Right kidney (tissue), 1 donor: Measurements from ENCODE around the gene ZFAND3.

Source experiments
- DNase-seq: peaks from one replicate; pipeline ENCODE4 v3.0.0-alpha.2; 2016

The ZFAND3 gene

DNA sequence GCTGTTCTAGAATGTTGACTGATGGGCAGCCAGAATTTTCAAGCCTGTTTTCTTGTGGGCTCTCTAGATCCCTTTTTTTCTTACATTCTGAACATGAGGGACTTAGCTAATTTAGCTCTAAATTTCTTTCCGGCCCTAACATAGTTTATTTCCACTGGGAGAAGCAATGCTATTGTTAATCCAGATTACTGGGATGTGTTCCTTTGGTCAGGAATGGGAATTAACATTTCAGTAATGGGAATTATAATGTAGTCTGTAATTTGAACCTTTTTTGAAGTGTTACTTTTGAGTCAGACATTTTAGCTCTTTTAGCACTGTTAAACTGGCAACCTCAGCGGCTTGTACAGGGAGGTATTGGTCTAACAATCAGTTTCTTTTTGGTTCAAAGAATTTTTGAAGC, 7.5 kb downstream of the ZFAND3 start:
- no peak for DNase-seq

DNA sequence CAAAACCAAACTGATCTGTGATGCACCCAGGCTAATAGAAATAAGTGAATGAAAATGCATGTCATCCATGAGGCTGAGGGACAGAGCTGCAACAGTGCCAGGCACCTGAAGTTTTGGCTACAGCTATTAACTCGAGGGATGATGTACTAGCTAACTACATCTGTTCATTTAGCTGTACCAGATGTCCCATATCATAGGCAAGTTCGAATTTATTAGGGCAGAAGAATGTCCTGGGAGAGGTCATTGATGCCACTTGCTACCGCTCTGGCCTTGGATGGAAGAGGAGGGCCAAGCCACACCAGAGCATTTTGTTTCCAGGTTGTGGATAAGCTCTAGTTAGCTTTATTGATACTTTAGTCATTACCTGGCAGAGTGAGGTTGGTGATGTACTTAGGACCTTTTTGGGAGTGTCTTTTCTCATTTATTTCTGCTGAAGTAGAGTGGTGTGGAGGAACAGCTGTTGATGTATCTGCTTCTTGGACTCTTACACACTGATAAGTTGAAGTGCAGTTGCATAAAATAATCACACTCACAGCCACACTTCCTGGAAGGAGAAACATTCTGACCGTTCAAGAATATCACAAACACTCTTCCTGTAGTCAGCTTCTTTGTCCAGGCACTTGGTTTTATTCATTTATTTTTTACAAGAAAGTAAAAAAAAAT, 8.2 kb downstream of the ZFAND3 start:
- DNase-seq, result no peak

DNA sequence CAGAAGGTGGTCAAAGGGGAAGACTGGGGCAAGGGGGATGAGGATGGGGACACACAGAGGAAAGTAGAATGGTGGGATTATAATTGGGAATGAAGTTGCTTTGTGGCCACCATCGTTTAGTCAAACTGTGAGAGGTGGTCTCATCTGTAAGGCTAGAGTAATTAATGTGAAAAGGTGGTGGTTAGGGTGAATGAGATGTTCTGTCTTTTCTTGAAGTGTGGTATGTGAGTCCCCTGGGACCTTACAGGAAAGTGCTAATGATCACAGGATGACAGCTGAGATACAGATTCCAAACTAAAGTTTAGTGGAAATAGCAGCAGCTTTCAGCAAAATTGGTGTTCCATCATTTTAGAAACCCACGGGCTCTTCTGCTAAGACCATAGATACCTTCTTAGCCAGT, 10.7 kb downstream of the ZFAND3 start:
- no peak for DNase-seq

DNA sequence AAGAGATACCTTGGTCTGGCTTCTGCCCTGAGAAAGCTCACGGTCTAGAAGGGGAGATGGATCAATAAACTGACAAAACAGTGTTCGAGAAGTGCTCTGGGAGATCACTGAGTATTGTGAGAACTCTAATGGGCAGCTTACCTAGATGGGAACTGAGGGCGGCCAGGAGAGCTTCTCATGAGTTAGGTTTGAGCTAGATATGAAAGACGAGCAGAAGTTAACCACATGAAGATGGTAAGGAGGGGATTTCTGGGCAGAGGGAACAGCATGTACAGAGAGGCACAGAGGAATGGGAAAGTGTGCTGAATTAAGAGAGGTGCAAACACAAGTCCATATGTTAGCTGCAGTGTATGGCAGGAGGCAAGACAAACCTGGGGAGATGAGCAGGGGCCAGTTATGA, 11.9 kb downstream of the ZFAND3 start:
- DNase-seq, result no peak

DNA sequence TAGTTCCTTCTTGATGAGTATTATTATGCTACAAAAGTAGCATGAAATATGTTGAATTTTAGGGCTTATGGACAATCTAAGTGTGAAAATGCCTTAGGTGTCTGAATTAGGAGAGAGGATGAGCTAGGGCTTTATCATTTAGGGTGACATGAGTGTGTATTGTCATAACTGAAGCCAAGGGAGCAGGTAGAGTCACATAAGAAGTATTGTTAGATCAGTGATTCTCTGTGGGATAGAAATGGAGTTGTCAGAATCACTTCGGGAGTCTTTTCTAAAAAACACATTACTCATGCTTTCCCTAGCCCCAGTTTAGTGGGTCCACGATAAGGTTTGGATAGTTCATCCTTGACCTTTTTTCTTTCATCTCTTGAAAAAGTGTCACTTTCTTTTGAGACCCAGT, 16.4 kb downstream of the ZFAND3 start:
- DNase-seq, result no peak

DNA sequence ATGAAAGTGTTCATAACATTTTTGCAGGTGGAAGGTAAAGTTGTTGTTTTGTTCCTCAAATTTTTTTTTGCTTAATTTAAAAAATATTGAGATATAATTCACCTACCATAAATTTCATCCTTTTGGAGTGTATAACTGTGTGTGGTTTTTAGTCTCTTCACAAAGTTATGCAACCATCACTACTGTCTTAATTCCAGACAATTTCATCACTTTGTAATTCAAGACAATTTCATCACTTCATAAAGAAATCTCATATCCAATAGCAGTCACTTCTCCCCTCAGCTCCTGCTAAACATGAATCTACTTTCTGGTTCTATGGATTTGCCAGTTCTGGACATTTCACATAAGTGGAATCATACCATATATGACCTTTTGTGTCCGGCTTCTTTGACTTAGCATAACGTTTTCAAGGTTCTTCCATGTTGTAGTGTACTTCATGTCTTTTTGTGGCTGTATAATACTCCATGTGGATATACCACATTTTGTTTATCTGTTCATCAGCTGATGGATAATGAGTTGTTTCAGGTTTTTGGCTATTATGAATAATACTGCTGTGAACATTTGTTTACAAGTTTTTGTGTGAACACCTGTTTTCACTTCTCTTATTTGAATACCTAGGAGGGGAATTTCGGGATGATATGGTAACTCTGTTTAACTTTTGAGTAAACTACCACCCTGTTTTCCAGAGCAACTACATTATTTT, 18.8 kb downstream of the ZFAND3 start:
- no peak for DNase-seq

DNA sequence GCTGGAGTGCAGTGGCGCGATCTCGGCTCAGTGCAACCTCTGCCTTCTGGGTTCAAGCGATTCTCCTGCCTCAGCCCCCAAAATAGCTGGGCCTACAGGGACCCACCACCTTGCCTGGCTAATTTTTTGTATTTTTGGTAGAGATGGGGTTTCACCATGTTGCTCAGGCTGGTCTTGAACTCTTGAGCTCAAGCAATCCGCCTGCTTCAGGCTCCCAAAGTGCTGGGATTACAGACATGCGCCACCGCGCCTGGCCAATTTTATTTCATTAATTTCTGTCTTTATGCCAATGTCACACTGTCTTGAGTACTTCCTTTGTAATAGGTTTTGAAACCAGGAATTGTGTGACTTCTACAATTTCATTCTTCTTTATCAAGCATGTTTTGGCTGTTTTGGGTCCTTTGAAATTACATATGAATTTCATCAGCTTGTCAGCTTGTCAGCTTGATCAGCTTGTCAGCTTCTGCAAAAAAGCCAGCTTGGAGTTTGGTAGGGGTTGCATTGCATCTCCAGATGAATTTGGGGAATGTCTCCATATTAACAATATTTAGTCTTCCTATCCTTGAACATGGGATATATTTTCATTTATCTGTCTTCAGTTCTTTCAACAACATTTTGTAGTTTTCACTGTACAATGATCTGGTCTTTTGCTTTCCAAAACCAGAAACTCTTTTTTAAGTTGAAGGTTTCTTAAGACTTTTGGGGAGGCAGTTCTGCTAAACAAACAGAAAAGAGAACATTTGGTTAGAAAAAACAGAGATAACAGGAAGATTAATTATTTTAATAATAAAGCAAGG, 20.8 kb downstream of the ZFAND3 start:
- DNase-seq, result no peak

DNA sequence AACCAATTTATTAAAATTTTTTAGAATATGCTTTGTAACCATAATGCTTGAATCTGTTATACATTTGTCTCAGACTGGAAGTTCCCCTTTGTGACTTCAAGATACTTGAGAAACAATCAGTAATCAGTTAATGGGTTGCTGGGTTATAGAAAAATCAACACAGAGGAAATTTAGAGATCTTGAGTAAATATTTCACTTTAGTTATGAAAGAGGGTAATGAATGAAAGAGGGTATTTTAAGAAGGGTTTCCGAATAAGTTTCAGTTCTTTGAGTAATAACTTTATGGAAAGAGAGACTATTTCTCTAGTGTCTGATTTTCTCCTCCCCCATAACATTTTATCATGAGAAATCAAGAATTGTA, 21.4 kb downstream of the ZFAND3 start:
- no peak for DNase-seq

DNA sequence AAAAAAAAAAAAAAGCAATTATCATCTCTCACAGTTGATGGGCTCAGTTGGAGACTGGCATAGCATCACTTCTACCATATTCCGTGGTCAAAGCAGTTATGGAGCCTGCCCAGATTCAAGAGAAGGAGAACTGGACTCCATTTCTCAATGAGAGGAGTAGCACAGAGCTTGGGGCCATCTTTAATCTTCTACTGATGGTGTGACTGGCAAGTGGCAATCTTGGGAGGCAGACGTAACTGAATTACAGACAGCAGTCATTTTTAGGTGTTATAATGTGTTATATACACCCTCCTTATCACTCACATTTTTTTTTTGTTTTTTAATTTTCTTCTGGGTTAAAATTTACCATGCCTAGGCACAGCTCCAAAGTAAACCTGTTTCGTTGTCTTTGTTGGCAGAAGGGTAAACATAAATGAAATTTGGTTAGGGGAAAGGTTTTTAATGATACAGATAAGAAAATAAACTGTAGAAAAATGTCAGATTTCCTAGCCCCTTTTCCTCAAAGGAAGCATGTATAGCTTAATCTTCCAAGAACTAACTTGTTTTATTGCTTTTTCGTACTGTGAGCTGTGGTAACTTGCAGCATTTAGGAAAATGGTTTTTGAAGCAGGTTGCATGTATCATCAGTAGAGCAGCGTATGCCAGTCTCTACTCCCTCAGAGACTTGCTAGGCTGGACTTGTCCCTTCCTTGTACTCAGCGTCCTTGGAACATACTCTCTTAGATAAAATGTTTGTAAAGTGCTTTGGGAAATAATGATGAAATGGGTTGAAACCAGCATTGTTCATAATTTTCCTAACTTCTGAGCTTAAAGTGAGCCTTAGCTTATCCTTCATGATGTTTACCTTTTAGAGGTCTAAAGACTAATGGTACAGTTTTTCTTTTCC, 25.7 kb downstream of the ZFAND3 start:
- DNase-seq, result no peak

DNA sequence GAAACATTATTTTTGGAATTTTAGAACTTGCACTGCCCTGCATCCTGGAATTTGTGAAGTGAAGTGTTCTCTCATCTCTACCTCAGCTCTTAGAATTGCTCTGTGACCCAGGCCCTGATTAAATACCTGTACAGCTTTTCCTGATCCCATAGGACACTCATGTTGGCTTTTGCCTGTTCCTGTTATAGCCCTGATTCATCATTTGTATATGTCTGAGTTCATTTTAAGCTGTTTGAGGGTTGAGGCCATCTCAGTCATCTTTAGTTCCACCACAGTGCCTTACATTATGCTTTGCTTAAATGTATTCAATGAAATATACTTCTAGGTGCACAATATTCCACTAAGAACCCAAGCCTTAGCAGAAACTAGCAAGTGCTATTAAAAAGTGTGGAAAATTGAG, 26.4 kb downstream of the ZFAND3 start:
- DNase-seq, result no peak

DNA sequence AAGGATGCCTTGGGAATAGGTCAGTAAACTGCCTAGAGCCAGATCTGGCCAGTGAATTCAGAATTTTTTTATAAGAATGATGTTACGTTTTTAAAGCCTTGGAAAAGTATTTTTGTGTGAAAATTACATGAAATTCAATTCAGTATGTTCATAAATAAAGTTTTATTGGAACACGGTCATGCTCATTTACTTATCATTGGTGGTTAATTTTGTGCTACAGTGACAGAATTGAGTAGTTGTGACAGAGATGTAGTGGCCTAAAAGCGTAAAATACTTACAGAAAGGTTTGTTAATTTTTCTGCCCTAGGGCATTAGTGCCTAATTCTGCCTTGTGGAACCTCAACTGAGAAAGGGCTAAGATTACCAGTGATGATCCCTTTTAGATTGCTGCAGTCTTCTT, 28.2 kb downstream of the ZFAND3 start:
- DNase-seq, result no peak

DNA sequence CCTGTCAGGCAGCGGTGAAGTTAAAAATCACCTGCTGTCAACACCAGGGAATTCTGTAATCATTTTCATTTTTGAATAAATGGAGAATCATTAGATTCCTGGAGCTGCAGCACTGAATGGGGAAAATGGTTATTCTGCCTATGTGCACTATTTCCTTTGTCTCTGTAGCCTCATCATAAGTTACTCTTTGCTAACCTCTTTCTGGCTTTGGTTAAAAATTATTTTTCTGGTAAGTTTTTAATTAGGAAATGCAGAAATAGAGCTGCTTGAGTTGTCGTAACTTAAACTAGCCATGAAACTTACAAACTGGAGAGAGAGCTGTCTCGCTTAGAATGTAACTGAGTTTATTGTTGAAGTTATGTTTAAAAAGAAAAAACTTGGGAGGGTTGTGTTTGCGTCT, 28.8 kb downstream of the ZFAND3 start:
- DNase-seq, result no peak

DNA sequence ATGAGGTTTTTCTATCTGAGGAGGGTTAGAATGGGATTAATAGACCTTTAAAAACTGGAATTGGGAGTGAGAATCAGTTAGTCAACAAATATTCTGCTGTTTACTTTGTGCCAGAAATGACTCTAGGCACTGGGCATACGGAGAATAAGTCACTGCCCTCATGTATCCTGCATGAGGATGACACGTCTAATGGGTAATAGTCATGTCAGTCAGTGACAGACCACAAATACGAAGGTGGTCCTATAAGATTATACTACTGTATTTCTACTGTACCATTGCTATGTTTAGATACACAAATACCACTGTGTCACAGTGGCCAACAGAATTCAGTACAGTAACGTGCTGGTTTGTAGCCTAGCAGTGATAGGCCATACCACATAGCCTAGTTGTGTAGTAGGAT, 30.7 kb downstream of the ZFAND3 start:
- DNase-seq, result no peak

DNA sequence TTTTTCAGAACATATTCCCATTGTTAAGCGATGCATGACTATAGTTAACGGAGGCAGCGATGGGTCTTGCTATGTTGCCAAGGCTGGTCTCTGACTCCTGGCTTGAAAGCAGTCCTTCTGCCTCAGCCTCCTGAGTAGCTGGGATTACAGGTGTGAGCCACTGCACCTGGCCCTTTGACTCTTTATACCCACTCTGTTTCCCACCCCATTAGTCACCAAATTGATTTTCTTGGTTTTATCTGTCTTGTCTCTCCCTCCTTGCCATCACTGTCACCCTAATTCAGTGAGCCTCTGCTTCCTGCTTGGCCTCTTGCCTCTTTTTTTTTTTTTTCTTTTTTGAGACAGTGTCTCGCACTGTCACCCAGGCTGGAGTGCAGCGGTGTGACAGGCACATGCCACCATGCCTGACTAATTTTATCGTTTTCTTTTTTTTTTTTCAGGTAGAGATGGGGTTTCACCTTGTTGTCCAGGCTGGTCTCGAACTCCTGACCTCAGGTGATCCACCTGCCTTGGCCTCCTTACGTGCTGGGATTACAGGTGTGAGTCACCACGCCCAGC, 31.3 kb downstream of the ZFAND3 start:
- DNase-seq, result no peak

DNA sequence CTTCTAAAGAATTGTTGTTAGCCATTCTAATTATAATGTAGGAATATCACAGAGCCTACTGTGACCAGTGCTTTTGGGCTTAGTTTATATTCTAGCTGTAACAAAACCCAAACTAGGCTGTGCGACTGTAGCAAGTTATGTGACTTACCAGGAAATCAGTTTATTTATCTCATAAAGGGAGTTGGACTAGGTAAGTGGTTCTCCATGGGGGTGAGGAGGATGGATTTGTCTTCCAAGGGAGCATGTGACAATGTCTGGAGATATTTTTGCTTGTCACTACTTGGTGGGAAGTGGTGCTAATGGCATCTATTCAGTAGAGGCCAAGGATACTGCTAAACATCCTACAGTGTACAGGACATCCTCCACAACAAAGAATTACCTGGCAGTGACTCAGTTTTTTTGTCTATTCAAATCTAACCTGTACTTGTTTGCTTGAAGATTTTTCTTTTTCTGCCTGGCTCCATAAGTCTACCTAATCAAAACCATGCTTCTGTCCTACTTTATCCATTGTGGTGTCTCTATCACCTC, 32.5 kb downstream of the ZFAND3 start:
- no peak for DNase-seq

DNA sequence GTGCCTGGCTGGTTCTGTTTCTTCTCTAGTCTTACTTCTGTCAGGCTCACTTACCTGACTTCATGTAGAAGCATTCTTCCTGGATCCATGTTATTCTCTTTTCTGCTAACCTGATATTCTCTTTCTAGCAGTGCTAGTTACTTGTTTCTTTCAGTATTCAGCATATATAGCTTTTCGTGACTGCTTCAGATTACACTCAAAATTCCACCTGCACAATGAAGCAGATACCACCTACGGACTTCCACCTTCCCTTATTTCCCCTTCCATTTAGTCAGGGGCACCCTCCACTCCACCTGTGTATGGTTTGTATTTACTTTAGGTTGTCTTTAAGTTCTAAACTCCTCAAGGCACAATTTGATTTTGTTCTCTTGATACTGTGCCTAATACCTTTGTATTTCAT, 36.8 kb downstream of the ZFAND3 start:
- DNase-seq, result no peak

DNA sequence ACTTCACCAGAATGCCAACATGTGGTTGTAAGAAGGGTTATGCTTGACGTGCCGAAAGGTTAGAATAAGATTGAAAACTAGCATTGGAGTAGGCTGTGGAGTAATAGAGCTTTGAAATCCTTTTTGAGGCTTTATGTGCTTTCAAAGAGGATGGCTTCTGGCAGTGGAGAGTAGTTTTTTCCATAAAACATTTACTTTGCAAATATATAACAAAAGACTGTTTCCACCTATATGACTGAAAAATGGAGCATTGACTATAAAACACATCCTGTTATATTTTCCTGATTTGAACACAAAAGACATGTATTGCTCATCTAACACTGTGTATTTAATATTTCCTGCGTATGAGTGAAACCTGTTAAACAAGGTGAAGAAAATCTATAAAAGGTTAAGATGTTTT, 38.8 kb downstream of the ZFAND3 start:
- no peak for DNase-seq

DNA sequence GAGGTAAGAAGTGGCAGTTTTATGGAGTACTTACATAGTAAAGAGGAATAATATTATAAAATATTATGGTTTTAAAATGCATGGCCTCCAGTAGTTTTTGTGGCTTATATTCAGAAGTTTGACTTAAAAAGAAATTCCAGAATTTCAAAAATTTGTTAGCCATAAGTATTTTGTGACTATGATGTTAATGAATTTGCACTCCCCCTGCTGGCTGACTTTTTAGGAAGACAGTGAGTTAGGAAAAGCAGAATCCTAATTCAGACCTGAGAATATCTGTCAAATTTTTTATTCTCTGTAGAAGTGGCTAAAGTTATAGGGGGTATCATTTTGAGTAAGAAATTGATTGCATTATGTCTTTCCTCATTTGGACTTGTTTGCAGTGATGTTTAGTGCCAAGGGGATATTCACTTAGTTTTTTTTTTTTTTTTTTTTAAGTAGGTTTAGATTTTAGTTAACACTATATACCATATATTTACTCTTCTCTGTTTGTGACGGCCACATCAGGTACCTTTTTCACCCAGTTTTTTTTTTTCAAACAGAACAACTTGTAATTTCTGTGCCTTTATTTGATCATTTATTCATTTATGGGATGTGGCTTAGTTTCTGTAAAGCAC, 40.8 kb downstream of the ZFAND3 start:
- no peak for DNase-seq

DNA sequence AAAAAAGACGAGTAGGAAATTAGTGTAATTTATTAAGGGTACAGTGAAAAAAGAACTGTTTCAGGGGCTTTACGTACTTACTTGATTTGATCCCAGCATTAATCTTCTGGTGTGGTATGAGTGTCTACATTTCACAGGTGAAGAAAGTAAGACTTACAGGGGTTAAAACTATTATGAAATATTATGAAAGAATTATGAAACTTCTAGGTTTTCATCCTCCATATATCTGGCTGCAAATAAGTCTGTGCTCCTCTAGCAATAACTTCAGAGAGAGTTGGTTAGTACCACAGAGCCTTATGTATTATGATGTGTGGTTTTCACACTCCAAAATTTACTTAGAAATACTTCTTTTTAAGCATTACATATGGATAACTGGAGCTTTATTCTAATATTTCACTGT, 41.9 kb downstream of the ZFAND3 start:
- DNase-seq, result no peak

DNA sequence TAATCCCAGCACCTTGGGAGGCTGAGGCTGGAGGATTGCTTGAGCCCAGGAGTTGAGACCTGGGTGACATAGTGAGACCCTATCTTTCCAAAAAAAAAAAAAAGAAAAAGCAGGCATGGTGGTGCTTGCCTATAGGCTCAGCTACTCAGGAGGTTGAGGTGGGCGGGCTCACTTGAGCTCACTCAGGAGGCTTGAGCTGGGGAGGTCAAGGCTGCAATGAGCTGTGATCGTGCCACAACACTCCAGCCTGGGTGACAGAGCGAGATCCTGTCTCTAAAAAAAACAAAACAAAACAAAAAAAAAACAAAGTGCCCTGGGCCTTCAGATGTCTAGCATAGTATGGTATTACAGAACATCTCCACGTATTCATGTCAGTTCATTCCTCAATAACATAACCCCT, 42.9 kb downstream of the ZFAND3 start:
- no peak for DNase-seq

DNA sequence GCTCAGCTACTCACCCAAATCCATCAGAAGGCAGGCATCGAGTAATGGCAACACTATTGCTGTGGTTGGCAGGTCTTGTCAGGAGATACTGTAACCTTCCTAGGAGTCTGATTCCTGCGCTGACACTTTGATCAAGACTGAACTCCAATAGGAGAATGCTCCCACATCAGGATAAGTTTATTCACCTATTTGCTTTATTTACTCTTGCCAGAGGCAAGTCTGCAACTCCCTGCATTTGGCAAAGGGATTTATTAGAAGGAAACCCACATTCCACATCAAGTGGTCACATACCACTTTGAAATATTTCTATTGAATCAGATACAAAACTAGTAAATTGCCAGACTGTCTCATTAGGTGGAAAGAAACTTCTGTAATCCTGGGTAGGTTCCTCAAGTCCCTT, 43.5 kb downstream of the ZFAND3 start:
- no peak for DNase-seq

DNA sequence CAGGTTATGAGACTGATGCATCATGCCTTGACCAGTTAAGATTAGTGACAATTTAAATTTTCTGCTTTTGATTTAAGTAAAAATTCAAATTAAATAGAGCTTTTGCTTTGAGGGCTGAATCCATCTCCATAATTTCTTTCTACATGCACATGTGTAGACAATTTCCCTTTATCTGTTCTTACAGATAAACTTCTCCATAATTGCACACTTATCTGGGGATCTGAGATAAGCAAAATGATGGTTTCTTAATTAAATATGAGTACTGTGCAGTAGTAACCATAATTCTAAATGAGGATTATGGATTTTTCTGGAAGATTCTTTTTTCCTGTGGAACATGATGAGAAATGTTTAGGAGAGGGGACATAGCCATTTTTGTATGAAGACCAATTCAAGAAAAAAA, 44.7 kb downstream of the ZFAND3 start:
- no peak for DNase-seq
